ENCODE results near the gene ELMO3. TPM values are rescaled to one million over a fixed set of nuclear protein-coding genes. Genes with fewer than 3 reads are reported as not detected.

The ELMO3 gene
- total and polyA plus RNA-seq, 2 donors (not counting 3 experiments of a cell fraction or from before 2014, with no cell fraction given): 3.9 to 5.7 TPM

GRCh38 chr16:67210069-67210937 lies 11.4 kb downstream of the ELMO3 start:
- Histone ChIP-seq H3K4me3 (replicated peaks in 1 of 3; ENCODE audit: insufficient read depth in 1 of 3, low read depth in 1 of 3, low read length in 3 of 3) (no peak overlapping the region), H3K79me2 (ENCODE audit: control insufficient read depth, insufficient read depth, low read length) (no peaks in the 10 kb centered on the region), H3K9me3 (replicated peaks; ENCODE audit: control insufficient read depth, insufficient read depth, low read length) (no peaks in the 10 kb centered on the region), H3K4me1 (ENCODE audit: control insufficient read depth, extremely low read depth, insufficient read depth, low read length) (peaks cover 5% of the 10 kb centered on the region), H3K27ac (ENCODE audit: insufficient read depth, low read depth, low read length) (no peak overlapping the region), H3K9ac (replicated peaks; ENCODE audit: extremely low read depth, insufficient read depth, low read length) (no peak overlapping the region), H3K4me2 (ENCODE audit: insufficient read depth, low read length) (no peak overlapping the region), H4K20me1 (replicated peaks; ENCODE audit: control insufficient read depth, extremely low read depth, insufficient read depth, low read length) (no peaks in the 10 kb centered on the region), H3K36me3 (ENCODE audit: control insufficient read depth in 2 of 2, extremely low read depth in 1 of 2, insufficient read depth in 2 of 2, low read length in 2 of 2) (no peaks in the 10 kb centered on the region), H3K9me1 (replicated peaks; ENCODE audit: control insufficient read depth, extremely low read depth, insufficient read depth, low read length) (no peaks in the 10 kb centered on the region), H3K27me3 (ENCODE audit: control insufficient read depth in 2 of 2, insufficient read depth in 2 of 2, low read length in 2 of 2) (no peaks in the 10 kb centered on the region), H2AFZ (ENCODE audit: low read depth, low read length) (no peak overlapping the region)
- dilution Hi-C loops (cut with MboI; ENCODE audit: extremely low pct_ligation_motif_present, low sequenced_read_pairs) (no loop called here), intact Hi-C loops (cut with micrococcal nuclease) (no loop called here)
- no TSS peak for BruUV-seq (replicated peaks)
- DNase-seq (ENCODE audit: low read depth, low spot score): no peak
- FAIRE-seq: no peak
- CTCF ChIA-PET: interaction anchor here (1.5 kb wide), 1 partner anchor 22 kb away, joined by 3 read pairs; no protein-coding TSS in a partner anchor
- POLR2A ChIA-PET: no interaction called here
- TF ChIP-seq POLR2AphosphoS5 (IDR thresholded peaks at IDR 0.05; ENCODE audit: insufficient read depth, low read depth, low read length): no peak
- no peak for TF ChIP-seq EZH2 (IDR thresholded peaks at IDR 0.05; ENCODE audit: borderline replicate concordance, low read depth, low read length, severe bottlenecking)
- TF ChIP-seq GATA2 (IDR thresholded peaks at IDR 0.05; ENCODE audit: insufficient read depth, insufficient read length, low read depth, low read length): no peak

- Histone ChIP-seq H3K4me1 (ENCODE audit: control insufficient read depth, extremely low read depth, insufficient read depth, low read length) (peaks cover 9% of the 10 kb centered on the region), H3K27me3 (ENCODE audit: control insufficient read depth in 2 of 2, insufficient read depth in 2 of 2, low read length in 2 of 2) (no peaks in the 10 kb centered on the region), H3K9me1 (replicated peaks; ENCODE audit: control insufficient read depth, extremely low read depth, insufficient read depth, low read length) (no peaks in the 10 kb centered on the region), H3K4me2 (ENCODE audit: insufficient read depth, low read length) (no peak overlapping the region), H3K4me3 (replicated peaks in 1 of 3; ENCODE audit: insufficient read depth in 1 of 3, low read depth in 1 of 3, low read length in 3 of 3) (no peak overlapping the region), H3K9ac (replicated peaks; ENCODE audit: extremely low read depth, insufficient read depth, low read length) (no peak overlapping the region), H3K27ac (ENCODE audit: insufficient read depth, low read depth, low read length) (no peak overlapping the region), H2AFZ (ENCODE audit: low read depth, low read length) (no peak overlapping the region), H3K79me2 (ENCODE audit: control insufficient read depth, insufficient read depth, low read length) (no peaks in the 10 kb centered on the region), H3K9me3 (replicated peaks; ENCODE audit: control insufficient read depth, insufficient read depth, low read length) (no peaks in the 10 kb centered on the region), H4K20me1 (replicated peaks; ENCODE audit: control insufficient read depth, extremely low read depth, insufficient read depth, low read length) (no peaks in the 10 kb centered on the region), H3K36me3 (ENCODE audit: control insufficient read depth in 2 of 2, extremely low read depth in 1 of 2, insufficient read depth in 2 of 2, low read length in 2 of 2) (no peaks in the 10 kb centered on the region)
- DNase-seq (ENCODE audit: low read depth, low spot score): no peak
- dilution Hi-C loops (cut with MboI; ENCODE audit: extremely low pct_ligation_motif_present, low sequenced_read_pairs): no loop called here
- FAIRE-seq: no peak
- no peak for TF ChIP-seq POLR2AphosphoS5 (IDR thresholded peaks at IDR 0.05; ENCODE audit: insufficient read depth, low read depth, low read length)
- TF ChIP-seq EZH2 (IDR thresholded peaks at IDR 0.05; ENCODE audit: borderline replicate concordance, low read depth, low read length, severe bottlenecking): no peak
- TF ChIP-seq, protein P1, sequence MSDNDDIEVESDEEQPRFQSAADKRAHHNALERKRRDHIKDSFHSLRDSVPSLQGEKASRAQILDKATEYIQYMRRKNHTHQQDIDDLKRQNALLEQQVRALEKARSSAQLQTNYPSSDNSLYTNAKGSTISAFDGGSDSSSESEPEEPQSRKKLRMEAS (IDR thresholded peaks at IDR 0.05; ENCODE audit: insufficient read depth, insufficient read length): no peak
- no peak for TF ChIP-seq FOS (IDR thresholded peaks at IDR 0.05; ENCODE audit: borderline replicate concordance, insufficient read depth, low read length)
- TF ChIP-seq, protein P2, sequence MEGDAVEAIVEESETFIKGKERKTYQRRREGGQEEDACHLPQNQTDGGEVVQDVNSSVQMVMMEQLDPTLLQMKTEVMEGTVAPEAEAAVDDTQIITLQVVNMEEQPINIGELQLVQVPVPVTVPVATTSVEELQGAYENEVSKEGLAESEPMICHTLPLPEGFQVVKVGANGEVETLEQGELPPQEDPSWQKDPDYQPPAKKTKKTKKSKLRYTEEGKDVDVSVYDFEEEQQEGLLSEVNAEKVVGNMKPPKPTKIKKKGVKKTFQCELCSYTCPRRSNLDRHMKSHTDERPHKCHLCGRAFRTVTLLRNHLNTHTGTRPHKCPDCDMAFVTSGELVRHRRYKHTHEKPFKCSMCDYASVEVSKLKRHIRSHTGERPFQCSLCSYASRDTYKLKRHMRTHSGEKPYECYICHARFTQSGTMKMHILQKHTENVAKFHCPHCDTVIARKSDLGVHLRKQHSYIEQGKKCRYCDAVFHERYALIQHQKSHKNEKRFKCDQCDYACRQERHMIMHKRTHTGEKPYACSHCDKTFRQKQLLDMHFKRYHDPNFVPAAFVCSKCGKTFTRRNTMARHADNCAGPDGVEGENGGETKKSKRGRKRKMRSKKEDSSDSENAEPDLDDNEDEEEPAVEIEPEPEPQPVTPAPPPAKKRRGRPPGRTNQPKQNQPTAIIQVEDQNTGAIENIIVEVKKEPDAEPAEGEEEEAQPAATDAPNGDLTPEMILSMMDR (IDR thresholded peaks at IDR 0.05; ENCODE audit: extremely low read depth in 1 of 2, insufficient read depth in 1 of 2, low read depth in 1 of 2, low read length in 2 of 2): no peak
- no peak for TF ChIP-seq MYC (IDR thresholded peaks at IDR 0.05; ENCODE audit: low read depth, low read length)
- no peak for TF ChIP-seq GATA2 (IDR thresholded peaks at IDR 0.05; ENCODE audit: insufficient read depth, insufficient read length, low read depth, low read length)
- no peak for TF ChIP-seq JUN (IDR thresholded peaks at IDR 0.05; ENCODE audit: borderline replicate concordance, insufficient read depth, insufficient read length, low read depth)
- TF ChIP-seq POLR2A (IDR thresholded peaks at IDR 0.05; ENCODE audit: low read depth, low read length): no peak
- ChIA-PET POLR2A (no interaction called here), CTCF (interaction anchor here (1.0 to 1.7 kb wide), 3 partner anchors 14 to 37 kb away, joined by 3 to 8 read pairs (median 3); partner anchors contain the start of gene SLC9A5)
- intact Hi-C loops (cut with micrococcal nuclease): no loop called here
- BruUV-seq (replicated peaks): no TSS peak
These were observed 12.7 kb downstream of the ELMO3 start for GRCh38 chr16:67211674-67212073.

Data from endothelial cell of umbilical vein (primary cell).